Mesodermal cell (in vitro differentiated cells): Measurements from ENCODE around the gene NFIC.

Source experiments
- H3K27ac ChIP-seq: 2 replicates; pipeline ENCODE4 v1.7.0; 2013; ENCODE audit warnings: mild to moderate bottlenecking, low read depth, low read length, moderate library complexity; ENCODE audit not compliant: severe bottlenecking
- H3K36me3 ChIP-seq: 2 replicates; pipeline ENCODE4 v1.7.1; 2013; ENCODE audit warnings: mild to moderate bottlenecking, low read length, moderate library complexity; ENCODE audit not compliant: control insufficient read depth, insufficient read depth
- H3K4me1 ChIP-seq: one replicate; pipeline ENCODE4 v1.7.1; 2013; ENCODE audit warnings: mild to moderate bottlenecking, low read length; ENCODE audit not compliant: insufficient read depth, control insufficient read depth, poor library complexity, severe bottlenecking
- H3K4me3 ChIP-seq: 2 replicates; pipeline ENCODE4 v1.7.0; 2013; ENCODE audit warnings: low read length, control low read depth, mild to moderate bottlenecking; ENCODE audit not compliant: insufficient read depth, poor library complexity, severe bottlenecking; ENCODE audit errors: extremely low read depth
- H3K9me3 ChIP-seq: 2 replicates; pipeline ENCODE4 v1.7.1; 2013; ENCODE audit warnings: mild to moderate bottlenecking, low read length, moderate library complexity; ENCODE audit not compliant: control insufficient read depth
- WGBS, 2 experiments: methylation state at CpG; one replicate each; pipeline ENCODE4 v1.1.5; 2013; ENCODE audit warnings: missing lambda C conversion rate in 2 of 2; ENCODE audit not compliant: insufficient coverage in 2 of 2; 5-methylcytosine and 5-hydroxymethylcytosine counted together

Gene NFIC

GRCh38 chr19:3491396-3492119, 125.2 kb downstream of the NFIC start:
- WGBS, 2 experiments = 97 to 98% methylated on average over 37 to 51 of the region's 55 CpGs
- Histone ChIP-seq H3K4me1 (no peaks in the 10 kb centered on the region), H3K9me3 (no peaks in the 10 kb centered on the region), H3K36me3 (peaks cover 49% of the 10 kb centered on the region), H3K4me3 (no peak overlapping the region), H3K27ac (no peak overlapping the region)

- Histone ChIP-seq H3K4me1 (no peaks in the 10 kb centered on the region), H3K4me3 (no peak overlapping the region), H3K9me3 (no peaks in the 10 kb centered on the region), H3K27ac (no peak overlapping the region), H3K36me3 (peaks cover 55% of the 10 kb centered on the region)
- 94 to 96% methylated on average over 40 of the region's 45 CpGs for whole genome bisulfite sequencing, 2 experiments
Observed at GRCh38 chr19:3492131-3492839, 125.9 kb downstream of the NFIC start.

- Histone ChIP-seq H3K4me3 (no peak overlapping the region), H3K36me3 (peaks cover 61% of the 10 kb centered on the region), H3K27ac (no peak overlapping the region), H3K9me3 (no peaks in the 10 kb centered on the region), H3K4me1 (no peaks in the 10 kb centered on the region)
- WGBS, 2 experiments = 96 to 100% methylated on average over 13 of the region's 16 CpGs
Observed at GRCh38 chr19:3492919-3493318, 126.5 kb downstream of the NFIC start.

- Histone ChIP-seq H3K27ac (no peak overlapping the region), H3K4me3 (no peak overlapping the region), H3K4me1 (no peaks in the 10 kb centered on the region), H3K9me3 (no peaks in the 10 kb centered on the region), H3K36me3 (peaks cover 61% of the 10 kb centered on the region)
- WGBS, 2 experiments = 92 to 95% methylated on average over 4 to 14 of the region's 14 CpGs
Observed at GRCh38 chr19:3493651-3494050, 127.3 kb downstream of the NFIC start.

GRCh38 chr19:3494051-3494450, 127.7 kb downstream of the NFIC start:
- no peaks in the 10 kb centered on the region for H3K4me1 ChIP-seq
- H3K4me3 ChIP-seq = no peak overlapping the region
- no peak overlapping the region for H3K27ac ChIP-seq
- peaks cover 62% of the 10 kb centered on the region for H3K36me3 ChIP-seq
- H3K9me3 ChIP-seq = no peaks in the 10 kb centered on the region
- WGBS, 2 experiments = 87 to 88% methylated on average over 11 to 13 of the region's 15 CpGs

- H3K9me3 ChIP-seq = no peaks in the 10 kb centered on the region
- no peak overlapping the region for H3K27ac ChIP-seq
- H3K36me3 ChIP-seq = peaks cover 65% of the 10 kb centered on the region
- 96 to 99% methylated on average over 18 of the region's 18 CpGs for WGBS, 2 experiments
- no peak overlapping the region for H3K4me3 ChIP-seq
- H3K4me1 ChIP-seq = no peaks in the 10 kb centered on the region
Observed at GRCh38 chr19:3494559-3494958, 128.2 kb downstream of the NFIC start.

- Histone ChIP-seq H3K27ac (no peak overlapping the region), H3K36me3 (peaks cover 59% of the 10 kb centered on the region), H3K4me3 (no peak overlapping the region), H3K4me1 (no peaks in the 10 kb centered on the region), H3K9me3 (no peaks in the 10 kb centered on the region)
- 95 to 99% methylated on average over 25 to 32 of the region's 32 CpGs for WGBS, 2 experiments
Observed at GRCh38 chr19:3496392-3497273, 130.2 kb downstream of the NFIC start.

GRCh38 chr19:3497757-3498520, 131.6 kb downstream of the NFIC start:
- H3K4me3 ChIP-seq = no peak overlapping the region
- H3K27ac ChIP-seq = no peak overlapping the region
- no peaks in the 10 kb centered on the region for H3K9me3 ChIP-seq
- WGBS, 2 experiments = 96 to 98% methylated on average over 4 to 5 of the region's 5 CpGs
- no peaks in the 10 kb centered on the region for H3K4me1 ChIP-seq
- peaks cover 48% of the 10 kb centered on the region for H3K36me3 ChIP-seq

GRCh38 chr19:3499738-3500428, 133.5 kb downstream of the NFIC start:
- no peaks in the 10 kb centered on the region for H3K9me3 ChIP-seq
- H3K27ac ChIP-seq = peak overlapping the region; percentile 98
- H3K36me3 ChIP-seq = peaks cover 36% of the 10 kb centered on the region
- H3K4me1 ChIP-seq = peaks cover 5% of the 10 kb centered on the region
- peak overlapping the region; percentile 92 for H3K4me3 ChIP-seq
- 9 to 11% methylated on average over 11 to 13 of the region's 18 CpGs for WGBS, 2 experiments
